ENCODE measurements around the gene PM20D2.

PM20D2 gene

GRCh38 chr6:89199579-89199978 lies 53.7 kb downstream of the PM20D2 start:
- no peak for TF ChIP-seq CTCF (IDR thresholded peaks at IDR 0.05; ENCODE audit: insufficient read depth, missing control alignments)

GRCh38 chr6:89200706-89201215 lies 54.9 kb downstream of the PM20D2 start:
- FAIRE-seq (no peak), DNase-seq (ENCODE audit: insufficient read length, low spot score) (no peak)
- TF ChIP-seq CTCF (IDR thresholded peaks at IDR 0.05; ENCODE audit: insufficient read depth, missing control alignments), result no peak

More at GRCh38 chr6:89199579-89199978, 53.7 kb downstream of the PM20D2 start:
- no peak for FAIRE-seq
- no peak for DNase-seq (ENCODE audit: insufficient read length, low spot score)

GRCh38 chr6:89204096-89204495 lies 58.2 kb downstream of the PM20D2 start:
- TF ChIP-seq CTCF (IDR thresholded peaks at IDR 0.05; ENCODE audit: insufficient read depth, missing control alignments), result no peak
- DNase-seq (ENCODE audit: insufficient read length, low spot score), result no peak
- no peak for FAIRE-seq

GRCh38 chr6:89205819-89206218 lies 60.0 kb downstream of the PM20D2 start:
- no peak for FAIRE-seq

GRCh38 chr6:89208551-89208950 lies 62.7 kb downstream of the PM20D2 start:
- no peak for DNase-seq (ENCODE audit: insufficient read length, low spot score)
- no peak for FAIRE-seq
- TF ChIP-seq CTCF (IDR thresholded peaks at IDR 0.05; ENCODE audit: insufficient read depth, missing control alignments), result no peak

More at GRCh38 chr6:89205819-89206218, 60.0 kb downstream of the PM20D2 start:
- DNase-seq (ENCODE audit: insufficient read length, low spot score), result no peak
- no peak for TF ChIP-seq CTCF (IDR thresholded peaks at IDR 0.05; ENCODE audit: insufficient read depth, missing control alignments)

DNA sequence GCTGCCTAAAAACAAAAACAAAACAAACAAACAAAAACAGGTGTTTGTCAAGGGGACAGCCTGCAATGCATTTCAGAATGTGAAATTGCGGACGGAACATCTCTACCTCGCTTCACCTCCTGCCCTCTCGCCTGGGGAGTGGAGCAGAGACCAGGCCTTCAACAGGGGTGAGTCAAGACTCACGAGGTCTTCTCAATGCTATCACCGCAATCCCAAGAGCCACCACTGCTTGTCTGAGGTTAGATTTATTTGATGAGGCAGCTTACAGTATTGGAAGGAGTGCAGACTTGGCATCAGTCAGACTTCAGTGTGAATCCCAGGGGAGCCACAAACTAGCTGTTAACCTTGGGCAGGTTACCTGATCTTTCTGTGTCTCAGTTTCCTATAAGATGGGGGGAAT lies 63.6 kb downstream of the PM20D2 start:
- FAIRE-seq (no peak), DNase-seq (ENCODE audit: insufficient read length, low spot score) (no peak)
- TF ChIP-seq CTCF (IDR thresholded peaks at IDR 0.05; ENCODE audit: insufficient read depth, missing control alignments), result no peak

- DNase-seq (ENCODE audit: insufficient read length, low spot score) (no peak), FAIRE-seq (no peak)
- TF ChIP-seq CTCF (IDR thresholded peaks at IDR 0.05; ENCODE audit: insufficient read depth, missing control alignments), result no peak
Observed at GRCh38 chr6:89212472-89212871, 66.6 kb downstream of the PM20D2 start.

All from D721Med (cell line).